GM19025 (cell line): ENCODE data around the gene ARHGEF6.
A peak's percentile ranks its signal among the peaks of the same experiment; 100 is the strongest.

Experiments
- ATAC-seq: cut with Tn5 transposase; IDR thresholded peaks from one replicate; pipeline ENCODE4 v1.9.1; 2021; ENCODE audit warnings: mild to moderate bottlenecking, low read depth, moderate library complexity; ENCODE audit not compliant: unreplicated experiment

Gene ARHGEF6

DNA sequence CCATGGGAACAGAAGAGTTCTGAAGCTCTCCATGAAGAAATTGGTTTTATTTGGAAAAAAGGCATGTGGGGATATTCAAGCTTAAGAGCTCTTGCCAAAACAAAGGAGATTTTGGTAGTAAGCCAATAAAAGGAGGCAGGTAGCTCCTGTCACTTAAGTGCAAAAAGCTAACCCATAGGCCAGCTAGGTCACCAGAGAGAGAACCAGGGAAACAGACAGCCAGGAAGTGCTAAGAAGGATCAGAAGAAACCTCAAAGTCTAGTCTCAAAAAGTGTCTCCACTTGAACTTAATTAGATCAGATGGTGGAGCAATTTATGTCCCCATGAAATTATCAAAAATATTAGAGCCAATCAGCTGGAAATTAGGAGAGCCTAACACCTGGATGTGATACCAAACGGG is 83.6 kb downstream of the ARHGEF6 start:
- no peak for ATAC-seq

DNA sequence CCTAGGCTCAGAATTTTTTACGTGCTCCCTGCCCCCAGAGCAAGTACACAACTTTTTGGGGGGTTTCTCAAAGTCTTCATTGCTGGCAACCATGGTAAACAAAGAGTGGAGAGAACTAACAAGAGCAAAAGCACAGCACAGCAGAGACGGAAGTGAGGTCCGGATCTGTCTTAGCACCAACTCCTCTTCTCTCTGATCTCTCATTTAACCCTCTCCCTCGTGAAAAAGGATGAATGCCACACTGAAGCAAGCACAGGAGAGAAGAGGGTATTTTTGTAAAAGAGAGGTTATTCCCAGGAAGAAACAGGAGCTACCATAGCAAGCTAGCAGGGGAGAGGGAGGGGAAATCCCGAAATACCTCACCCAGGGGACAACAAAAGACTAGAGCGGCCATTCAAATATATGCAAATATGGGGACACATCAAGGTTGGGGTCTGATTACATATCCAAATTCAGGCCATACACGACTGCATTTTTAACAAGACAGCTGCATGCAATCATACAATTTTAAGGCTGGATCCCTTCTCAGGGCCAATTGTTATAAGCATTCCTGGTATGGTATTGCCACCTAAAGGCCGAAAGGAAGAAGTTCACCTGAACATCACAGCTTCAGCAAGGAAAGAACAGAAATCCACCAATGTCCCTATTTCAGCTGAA is 86.2 kb downstream of the ARHGEF6 start:
- peak; percentile 53 for ATAC-seq

- ATAC-seq, result no peak
Measured at GRCh38 chrX:136692271-136692670, 88.5 kb downstream of the ARHGEF6 start.

- ATAC-seq, result no peak
Measured at GRCh38 chrX:136691028-136691809, 89.5 kb downstream of the ARHGEF6 start.

GRCh38 chrX:136689436-136689835 is 91.3 kb downstream of the ARHGEF6 start:
- no peak for ATAC-seq

- ATAC-seq, result no peak
Measured at GRCh38 chrX:136687457-136687856, 93.3 kb downstream of the ARHGEF6 start.

DNA sequence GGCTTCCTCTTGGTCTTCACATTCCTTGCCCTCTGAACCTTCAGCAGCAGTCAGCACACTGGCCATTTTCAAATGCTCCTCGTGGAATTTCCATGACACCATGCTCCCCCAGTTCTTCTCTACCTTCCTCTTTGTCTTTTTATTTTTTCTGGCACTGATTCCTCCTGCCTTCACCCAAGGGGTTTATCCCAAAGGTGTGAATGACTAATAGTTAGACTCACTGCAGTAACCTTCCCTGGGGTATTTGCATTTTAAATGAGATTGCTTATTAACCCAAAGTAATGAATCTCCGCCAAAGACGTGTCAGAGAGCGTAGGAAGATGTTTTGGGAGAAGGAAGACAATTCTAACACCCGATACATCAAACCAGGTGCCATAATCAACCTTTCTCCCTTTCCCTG is 96.6 kb downstream of the ARHGEF6 start:
- ATAC-seq, result peak; percentile 69

DNA sequence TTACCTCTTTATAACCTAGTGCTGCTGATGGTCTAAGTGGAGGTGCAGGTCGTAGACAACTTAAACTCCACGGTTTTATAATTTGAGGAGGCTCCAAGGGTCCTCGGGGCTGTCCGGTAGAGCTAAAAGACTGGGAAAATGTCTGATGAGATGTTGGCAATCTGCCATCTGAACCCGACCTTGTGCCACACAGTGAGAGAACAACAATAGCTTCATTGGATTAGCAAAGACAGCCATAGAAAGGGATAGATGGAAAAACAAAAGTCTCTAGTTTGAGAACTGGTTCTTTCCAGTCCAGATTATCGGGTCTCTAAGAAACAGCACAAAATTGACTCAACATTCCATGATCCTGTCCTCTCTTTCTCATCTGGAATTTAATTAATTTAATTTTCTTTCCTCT is 101.2 kb downstream of the ARHGEF6 start:
- ATAC-seq, result no peak

DNA sequence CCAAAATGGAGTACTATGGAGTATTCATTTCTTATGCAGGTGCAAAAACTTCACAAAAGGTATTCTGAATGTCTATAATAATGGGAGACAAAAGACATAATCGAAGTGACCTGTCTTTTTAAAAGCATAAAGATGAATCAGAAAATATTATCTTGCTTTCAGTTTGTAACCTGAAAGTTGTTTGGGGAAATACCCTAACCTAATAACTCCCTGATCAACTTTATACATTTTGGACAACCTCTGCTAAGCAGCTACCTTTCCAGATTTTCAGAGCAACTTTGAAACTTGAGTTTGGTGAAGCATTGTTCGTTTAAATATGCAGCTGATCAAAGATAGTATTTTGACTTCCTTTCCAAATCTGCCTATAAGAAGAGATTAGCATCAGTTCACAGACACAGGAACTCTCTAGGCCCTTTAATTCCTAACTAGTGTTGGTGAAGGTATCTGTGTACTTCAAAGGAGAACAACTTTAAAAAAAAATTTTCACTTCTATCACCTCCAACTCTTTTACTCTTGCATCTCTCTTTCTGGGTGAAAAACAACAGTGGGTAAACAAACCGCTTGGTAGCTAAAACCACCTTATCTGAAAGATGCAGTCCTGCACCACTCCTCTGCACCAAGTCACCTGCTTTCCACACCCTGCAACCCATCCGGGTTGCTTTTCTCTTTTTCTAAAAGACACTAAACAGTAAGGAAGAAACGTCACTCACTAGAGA is 106.3 kb downstream of the ARHGEF6 start:
- peak; percentile 16 for ATAC-seq

DNA sequence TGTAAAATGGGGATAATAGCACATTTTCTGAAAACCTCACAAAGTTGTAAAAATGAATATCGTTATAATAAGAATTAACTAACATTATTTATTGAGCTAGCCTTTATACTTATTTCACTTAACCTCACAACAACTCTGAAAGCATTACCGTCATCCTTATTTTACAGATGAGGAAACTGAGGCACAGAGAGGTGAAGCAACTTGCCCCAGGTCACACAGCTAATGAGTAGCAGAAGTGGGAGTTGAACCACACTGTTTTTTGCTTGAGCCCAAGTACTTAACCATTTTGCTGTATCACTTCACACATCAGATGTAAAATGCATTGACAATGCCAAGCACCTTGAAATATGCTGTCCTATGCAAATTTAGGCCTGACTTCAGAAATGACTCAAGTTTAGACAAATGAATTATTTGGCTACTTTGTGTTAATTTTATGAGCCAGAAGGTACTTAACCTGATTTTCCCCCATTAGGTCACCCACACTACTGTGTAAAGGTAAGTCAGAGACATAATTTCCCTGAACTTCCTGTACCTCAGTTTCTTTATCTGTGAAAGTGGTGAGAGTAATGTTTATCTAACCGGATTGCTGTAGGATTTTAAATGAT is 109.6 kb downstream of the ARHGEF6 start:
- peak; percentile 40 for ATAC-seq

DNA sequence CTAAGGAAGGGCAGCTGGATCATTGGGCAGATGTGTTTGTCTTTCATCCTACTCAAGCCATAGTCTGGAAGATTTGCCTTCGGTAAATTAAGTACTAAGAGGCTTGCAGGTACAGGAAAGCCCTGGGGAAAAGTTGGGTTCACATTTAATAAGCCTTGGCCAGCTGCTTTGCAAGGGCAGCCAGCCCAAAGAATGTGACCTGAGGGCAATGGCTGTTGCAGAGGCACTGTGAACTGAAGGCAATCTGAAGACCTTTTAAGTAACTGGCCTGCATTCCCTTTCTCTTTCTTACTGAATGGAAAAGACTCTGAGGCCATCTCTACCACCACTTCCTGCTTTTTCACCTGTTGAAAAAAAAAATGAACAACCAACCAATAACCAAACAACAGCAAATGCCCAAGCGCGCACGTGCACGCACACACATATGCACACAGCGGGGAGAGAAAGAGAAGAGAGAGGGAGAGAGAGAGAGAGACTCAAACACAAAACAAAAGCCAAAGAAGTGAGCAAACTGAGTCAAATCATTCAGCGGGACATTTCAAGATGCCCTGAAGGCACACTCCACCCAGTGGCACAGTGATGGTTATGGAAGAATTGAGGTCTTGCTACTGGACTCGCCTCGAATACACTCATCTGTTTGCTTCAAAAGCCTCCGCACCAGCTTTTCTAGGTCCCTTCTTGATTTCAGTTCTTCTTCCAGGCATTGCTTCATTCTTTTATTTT is 113.1 kb downstream of the ARHGEF6 start:
- no peak for ATAC-seq

- ATAC-seq, result no peak
Measured at GRCh38 chrX:136666088-136666487, 114.6 kb downstream of the ARHGEF6 start.

DNA sequence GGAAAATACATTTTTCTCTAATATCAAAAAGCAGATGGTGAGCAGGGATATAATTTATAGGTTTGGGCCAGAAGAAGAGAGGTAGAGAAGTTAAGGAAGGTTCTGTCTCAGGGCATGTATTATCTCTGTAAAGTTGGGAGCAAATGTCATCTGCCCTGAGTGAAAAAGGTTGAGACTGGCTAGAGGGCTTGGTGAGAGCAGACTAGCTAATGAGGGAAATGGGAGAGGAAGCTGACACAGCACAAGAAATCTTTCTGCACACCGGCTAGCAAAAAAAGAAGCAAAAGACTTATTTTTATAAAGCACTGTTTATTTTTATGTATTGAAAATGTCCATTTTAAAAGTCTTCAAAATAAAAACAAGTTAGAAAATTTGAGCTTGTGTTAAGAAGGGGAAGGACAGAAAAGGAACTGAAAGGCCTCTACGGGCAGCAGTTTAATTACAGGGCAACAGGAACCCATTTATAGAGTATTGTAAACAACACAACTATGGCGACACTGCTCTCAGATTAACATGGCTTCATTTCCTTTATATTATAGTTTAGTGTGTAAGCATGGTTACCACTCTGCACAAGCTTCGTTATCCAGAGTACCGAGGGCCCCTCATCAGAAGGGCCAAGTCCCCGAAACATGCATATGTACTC is 115.4 kb downstream of the ARHGEF6 start:
- no peak for ATAC-seq

GRCh38 chrX:136662976-136663375 is 117.8 kb downstream of the ARHGEF6 start:
- ATAC-seq, result no peak

DNA sequence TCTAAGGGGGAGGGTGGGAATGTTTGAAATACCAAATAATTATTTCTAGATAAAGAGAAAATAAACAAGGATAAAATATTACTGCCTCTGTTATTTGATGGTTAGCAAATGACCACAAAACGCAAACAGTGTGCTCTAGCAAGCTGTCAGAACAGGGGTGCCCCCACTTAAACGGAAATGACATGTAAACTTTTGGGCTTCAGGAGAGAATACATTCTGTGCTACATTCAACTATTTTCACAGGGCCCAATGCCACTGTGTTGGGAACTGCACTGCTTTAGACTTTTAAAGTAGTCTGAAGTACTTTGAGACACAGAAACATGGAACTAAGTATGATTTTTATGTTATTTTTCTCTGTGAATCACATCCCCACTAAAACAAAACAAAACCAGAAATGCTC is 118.6 kb downstream of the ARHGEF6 start:
- no peak for ATAC-seq

DNA sequence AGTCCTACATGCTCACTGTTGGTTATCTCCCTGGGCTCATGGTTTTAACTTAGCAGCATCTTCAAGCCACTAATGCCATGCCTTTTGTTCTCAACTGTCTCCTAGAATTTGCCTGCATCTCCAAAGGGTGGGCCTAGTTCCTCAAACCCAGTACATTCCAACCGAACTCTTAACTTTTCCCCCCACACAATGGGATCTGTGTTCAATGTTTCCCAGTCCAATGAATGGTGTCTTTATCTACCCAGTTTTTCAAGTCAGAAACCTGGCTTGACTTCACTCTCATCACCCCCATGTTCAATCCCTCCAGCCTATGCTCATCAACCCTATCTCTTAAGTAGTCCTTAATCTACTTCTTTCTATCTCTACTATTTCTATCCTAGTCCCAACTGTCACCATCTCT is 119.8 kb downstream of the ARHGEF6 start:
- no peak for ATAC-seq

- no peak for ATAC-seq
Measured at GRCh38 chrX:136659174-136659573, 121.6 kb downstream of the ARHGEF6 start.

DNA sequence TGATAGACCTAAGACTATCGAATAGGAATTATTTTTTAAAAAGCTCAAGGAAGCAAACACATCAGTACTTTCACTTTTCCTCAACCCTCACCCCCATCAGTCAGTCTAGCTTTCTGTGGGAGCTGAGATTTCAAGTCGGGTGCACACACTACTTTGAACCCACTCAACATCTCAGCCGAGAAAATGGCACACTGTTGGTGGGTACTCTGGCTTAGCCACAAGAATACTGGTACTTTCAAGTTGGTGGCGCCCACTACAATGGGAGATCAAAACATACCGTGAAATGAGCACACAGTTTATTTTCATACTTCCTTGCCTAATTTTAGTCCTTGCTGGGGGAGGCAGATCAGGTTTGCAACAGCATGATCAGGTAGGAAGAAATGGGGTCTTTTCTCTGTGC is 122.6 kb downstream of the ARHGEF6 start:
- ATAC-seq, result no peak

GRCh38 chrX:136656361-136656964 is 124.3 kb downstream of the ARHGEF6 start:
- no peak for ATAC-seq
